Activated CD4-positive, alpha-beta T cell treated with anti-CD3 and anti-CD28 coated beads, Interleukin-2, amount 50 U/mL, for 1 hour (primary cell): ENCODE data around the gene NPIPB6.

ENCODE experiments used
- DNase-seq: peaks from one replicate; pipeline ENCODE4 v3.0.0-alpha.2; 2020

Gene NPIPB6

GRCh38 chr16:28297784-28298510 lies 65.4 kb downstream of the NPIPB6 start:
- DNase-seq, result no peak

DNA sequence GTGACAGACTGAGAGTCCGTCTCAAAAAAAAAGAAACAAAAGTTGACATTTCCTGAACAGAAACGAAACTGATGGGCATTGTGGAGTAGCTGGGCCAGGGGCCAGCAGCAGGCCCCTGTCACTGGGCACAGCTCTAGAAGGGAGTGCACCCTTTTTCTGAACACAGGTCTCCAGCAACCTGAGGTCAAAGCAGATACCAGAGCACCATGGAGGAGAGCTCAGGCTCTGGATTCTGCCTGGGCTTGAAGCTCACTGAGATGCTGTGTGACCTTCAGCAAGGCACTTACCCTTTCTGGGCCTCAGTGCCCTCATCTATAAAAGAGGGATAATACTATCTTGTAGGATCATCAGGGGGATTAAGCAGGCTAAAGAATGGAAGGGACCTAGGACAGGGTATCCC lies 66.0 kb downstream of the NPIPB6 start:
- DNase-seq, result no peak

- no peak for DNase-seq
Observed at GRCh38 chr16:28295276-28295675, 68.0 kb downstream of the NPIPB6 start.

- DNase-seq, result no peak
Observed at GRCh38 chr16:28294201-28294600, 69.1 kb downstream of the NPIPB6 start.

DNA sequence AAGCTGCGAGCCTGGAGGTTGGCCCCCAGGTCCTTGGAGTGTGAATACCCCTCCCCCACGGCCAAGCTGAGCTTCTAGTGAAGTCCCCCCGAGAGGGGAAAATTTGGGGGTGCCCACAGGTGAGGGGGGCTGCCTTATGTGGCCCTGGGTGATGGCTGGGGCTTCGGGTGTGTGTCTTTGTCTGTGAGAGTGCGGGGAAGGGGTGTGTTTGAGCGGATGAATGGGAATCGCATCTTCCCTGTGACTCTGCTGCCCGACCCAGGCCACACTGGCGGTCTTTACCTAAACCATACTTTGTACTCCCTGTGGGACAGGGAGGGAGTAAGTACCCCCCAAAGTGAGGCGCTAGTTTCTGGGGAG lies 69.7 kb downstream of the NPIPB6 start:
- no peak for DNase-seq

DNA sequence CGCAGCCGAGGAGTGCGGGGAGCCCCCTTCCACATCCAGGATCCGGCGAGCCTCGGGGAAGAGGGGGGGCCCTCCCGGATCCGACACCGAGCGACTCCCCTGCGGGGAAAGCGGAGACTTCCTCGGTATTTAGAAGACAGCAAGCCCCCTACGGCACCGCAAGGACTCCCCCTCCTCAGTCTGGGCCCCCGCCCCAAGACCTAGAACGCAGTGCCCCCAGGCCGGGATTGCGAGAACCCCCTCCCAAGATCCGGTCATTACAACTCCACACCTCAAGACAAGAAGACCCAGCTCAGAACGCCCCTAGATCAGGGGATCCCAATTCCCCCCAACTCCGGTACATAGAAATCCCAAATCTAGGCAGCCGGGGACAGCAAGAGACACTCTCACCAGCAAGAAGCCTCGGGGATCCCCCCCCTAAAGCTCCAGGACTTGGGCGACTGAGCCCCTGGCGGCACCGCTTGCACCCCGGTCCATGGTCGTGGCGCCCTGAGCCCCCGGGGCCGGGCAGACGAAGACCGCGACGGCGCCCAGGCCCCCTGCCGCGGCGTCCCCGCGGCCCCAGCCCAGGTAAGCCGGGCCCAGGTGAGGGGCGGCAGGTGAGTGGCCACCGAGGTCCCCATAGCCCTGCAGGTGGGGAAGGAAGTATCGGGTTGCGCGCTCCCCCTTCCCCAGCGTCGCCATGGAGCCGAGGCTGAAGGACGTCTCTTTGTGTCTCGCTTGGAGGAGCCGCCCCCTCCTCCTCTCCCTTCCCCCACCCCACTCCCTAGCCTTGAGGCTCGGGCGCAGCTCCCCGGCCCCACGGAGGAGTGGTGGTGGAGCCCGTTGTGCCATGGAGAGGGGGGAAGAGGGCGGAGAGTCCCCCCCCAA lies 70.3 kb downstream of the NPIPB6 start:
- no peak for DNase-seq
